HEK293 (cell line): Measurements from ENCODE around the gene NME5.

Experiments
- CTCF ChIA-PET: fragments of 350-600 bp; formaldehyde crosslinking; extraction: SDS; loops from one replicate; lab custom pipeline; 2021; ENCODE audit warnings: antibody characterized with exemption; lab: Yijun Ruan, JAX
- POLR2A ChIA-PET: fragments of 300-600 bp; formaldehyde crosslinking; extraction: SDS; loops from one replicate; lab custom pipeline; 2020; ENCODE audit warnings: antibody characterized with exemption, inconsistent platforms; lab: Yijun Ruan, JAX
- H3K27ac ChIP-seq: fragments of 200-500 bp; sonication (Bioruptor generic); 2 replicates; pipeline ENCODE4 v1.5.1; 2014; ENCODE audit warnings: low read depth, low read length, control low read depth, inconsistent platforms; ENCODE audit errors: extremely low read depth
- H3K36me3 ChIP-seq, 2 experiments: fragments of 200-500 bp in 1 of 2; sonication (Bioruptor generic) in 1 of 2; 1 replicate in 1 of 2; 2 replicates in 1 of 2; pipeline ENCODE4 v1.5.1; 2014 to 2017; ENCODE audit warnings: inconsistent platforms in 2 of 2, low read length in 2 of 2; ENCODE audit not compliant: control insufficient read depth in 2 of 2, insufficient read depth in 1 of 2
- H3K4me1 ChIP-seq: fragments of 200-500 bp; sonication (Bioruptor generic); 2 replicates; pipeline ENCODE4 v1.5.1; 2014; ENCODE audit warnings: mild to moderate bottlenecking, low read length, inconsistent platforms; ENCODE audit not compliant: control insufficient read depth, insufficient read depth
- H3K4me3 ChIP-seq: 2 replicates; pipeline ENCODE4 v1.5.1; 2011; ENCODE audit warnings: low read depth, mild to moderate bottlenecking, control low read depth, low read length, moderate library complexity
- H3K9me3 ChIP-seq: fragments of 200-500 bp; sonication (Bioruptor generic); 2 replicates; pipeline ENCODE4 v1.5.1; 2014; ENCODE audit warnings: low read depth, low read length, inconsistent platforms; ENCODE audit not compliant: control insufficient read depth, insufficient read depth
- GLI2 ChIP-seq: fragments of 450-650 bp; formaldehyde crosslinking; IDR thresholded peaks from 2 replicates; pipeline ENCODE4; 2017; ENCODE audit warnings: missing biosample characterization, missing genetic modification characterization, low read depth, borderline replicate concordance
- HOXD13 ChIP-seq: sonication (generic); formaldehyde crosslinking; IDR thresholded peaks from 2 replicates; pipeline ENCODE4 v1.8.0; 2022; ENCODE audit warnings: missing genetic modification reagents, borderline replicate concordance
- IKZF3 ChIP-seq: fragments of 450-650 bp; IDR thresholded peaks from 2 replicates; pipeline ENCODE4 v1.5.0; 2018; ENCODE audit warnings: missing biosample characterization, mild to moderate bottlenecking, missing genetic modification characterization, moderate library complexity
- KLF9 ChIP-seq: fragments of 450-650 bp; formaldehyde crosslinking; IDR thresholded peaks from 2 replicates; pipeline ENCODE4 v1.5.1; 2016; ENCODE audit warnings: missing biosample characterization, missing genetic modification characterization, low read depth
- PRDM1 ChIP-seq: fragments of 450-650 bp; formaldehyde crosslinking; IDR thresholded peaks from 2 replicates; pipeline ENCODE4; 2016; ENCODE audit warnings: missing biosample characterization, missing genetic modification characterization
- WT1 ChIP-seq: fragments of 450-650 bp; formaldehyde crosslinking; IDR thresholded peaks from 2 replicates; pipeline ENCODE4 v1.5.1; 2016; ENCODE audit warnings: missing biosample characterization, missing genetic modification characterization
- ZNF10 ChIP-seq: fragments of 450-650 bp; formaldehyde crosslinking; IDR thresholded peaks from 2 replicates; pipeline ENCODE4 v1.5.1; 2017; ENCODE audit warnings: missing biosample characterization, missing genetic modification characterization
- ZNF24 ChIP-seq: fragments of 450-650 bp; formaldehyde crosslinking; IDR thresholded peaks from 2 replicates; pipeline ENCODE4 v1.5.1; 2016; ENCODE audit warnings: missing biosample characterization, missing genetic modification characterization
- ZNF302 ChIP-seq: fragments of 450-650 bp; formaldehyde crosslinking; IDR thresholded peaks from 2 replicates; pipeline ENCODE4 v1.5.1; 2016; ENCODE audit warnings: missing biosample characterization, missing genetic modification characterization, low read depth
- ZNF324 ChIP-seq: fragments of 450-650 bp; formaldehyde crosslinking; IDR thresholded peaks from 2 replicates; pipeline ENCODE4 v1.5.1; 2016; ENCODE audit warnings: missing biosample characterization, missing genetic modification characterization
- ZNF335 ChIP-seq: fragments of 450-650 bp; formaldehyde crosslinking; conservative IDR thresholded peaks from 2 replicates; pipeline ENCODE4 v1.5.1; 2016; ENCODE audit warnings: missing biosample characterization, missing genetic modification characterization
- ZNF350 ChIP-seq: fragments of 450-650 bp; formaldehyde crosslinking; IDR thresholded peaks from 2 replicates; pipeline ENCODE4 v1.5.0; 2017; ENCODE audit warnings: missing biosample characterization, mild to moderate bottlenecking, missing genetic modification characterization
- ZNF391 ChIP-seq: fragments of 450-650 bp; formaldehyde crosslinking; IDR thresholded peaks from 2 replicates; pipeline ENCODE4 v1.5.1; 2016; ENCODE audit warnings: low read depth, missing biosample characterization, missing genetic modification characterization, borderline replicate concordance
- ZNF530 ChIP-seq: fragments of 450-650 bp; formaldehyde crosslinking; IDR thresholded peaks from 2 replicates; pipeline ENCODE4 v1.5.1; 2016; ENCODE audit warnings: low read depth, missing biosample characterization, missing genetic modification characterization
- ZNF555 ChIP-seq: fragments of 450-650 bp; formaldehyde crosslinking; conservative IDR thresholded peaks from 2 replicates; pipeline ENCODE4 v1.5.1; 2017; ENCODE audit warnings: missing biosample characterization, mild to moderate bottlenecking, missing genetic modification characterization, inconsistent platforms
- ZNF621 ChIP-seq: fragments of 450-650 bp; formaldehyde crosslinking; IDR thresholded peaks from 2 replicates; pipeline ENCODE4 v1.5.1; 2017; ENCODE audit warnings: missing biosample characterization, missing genetic modification characterization
- ZNF768 ChIP-seq: fragments of 450-650 bp; formaldehyde crosslinking; IDR thresholded peaks from 2 replicates; pipeline ENCODE4 v1.5.1; 2018; ENCODE audit warnings: missing biosample characterization, mild to moderate bottlenecking, missing genetic modification characterization
- ZNF777 ChIP-seq: fragments of 450-650 bp; formaldehyde crosslinking; IDR thresholded peaks from 2 replicates; pipeline ENCODE4 v1.5.1; 2017; ENCODE audit warnings: missing biosample characterization, missing genetic modification characterization, borderline replicate concordance
- TF ChIP-seq, protein P1 (sequence below): fragments of 450-650 bp; formaldehyde crosslinking; IDR thresholded peaks from 2 replicates; pipeline ENCODE4 v1.5.1; 2016; ENCODE audit warnings: missing biosample characterization, missing genetic modification characterization, borderline replicate concordance
- TF ChIP-seq, protein P2 (sequence below): fragments of 450-650 bp; formaldehyde crosslinking; IDR thresholded peaks from 2 replicates; pipeline ENCODE4 v1.5.1; 2017; ENCODE audit warnings: missing biosample characterization, missing genetic modification characterization
- TF ChIP-seq, protein P3 (sequence below): fragments of 450-650 bp; formaldehyde crosslinking; IDR thresholded peaks from 2 replicates; pipeline ENCODE4 v1.5.1; 2017; ENCODE audit warnings: missing biosample characterization, missing genetic modification characterization

NME5 gene

DNA sequence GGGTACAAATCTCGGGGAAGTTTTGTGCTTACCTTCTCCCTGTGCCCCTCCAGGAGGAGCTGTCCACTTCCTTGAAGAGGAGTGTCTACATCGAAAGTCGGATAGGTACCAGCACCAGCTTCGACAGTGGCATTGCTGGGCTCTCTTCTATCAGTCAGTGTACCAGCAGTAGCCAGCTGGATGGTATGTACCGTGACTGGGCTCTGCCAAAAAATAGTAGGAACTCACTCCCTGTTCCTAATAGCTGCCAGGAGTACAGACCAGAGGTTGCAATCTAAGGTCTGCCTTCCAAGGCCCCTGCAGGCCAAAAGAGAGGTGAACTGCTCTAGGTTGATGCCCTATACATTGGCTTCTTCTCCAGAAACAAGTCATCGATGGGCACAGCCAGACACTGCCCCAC is 43.6 kb upstream of the NME5 start (continued):
- no peak for TF ChIP-seq ZNF350 (tag by site-specific recombination)
- TF ChIP-seq, protein P1, sequence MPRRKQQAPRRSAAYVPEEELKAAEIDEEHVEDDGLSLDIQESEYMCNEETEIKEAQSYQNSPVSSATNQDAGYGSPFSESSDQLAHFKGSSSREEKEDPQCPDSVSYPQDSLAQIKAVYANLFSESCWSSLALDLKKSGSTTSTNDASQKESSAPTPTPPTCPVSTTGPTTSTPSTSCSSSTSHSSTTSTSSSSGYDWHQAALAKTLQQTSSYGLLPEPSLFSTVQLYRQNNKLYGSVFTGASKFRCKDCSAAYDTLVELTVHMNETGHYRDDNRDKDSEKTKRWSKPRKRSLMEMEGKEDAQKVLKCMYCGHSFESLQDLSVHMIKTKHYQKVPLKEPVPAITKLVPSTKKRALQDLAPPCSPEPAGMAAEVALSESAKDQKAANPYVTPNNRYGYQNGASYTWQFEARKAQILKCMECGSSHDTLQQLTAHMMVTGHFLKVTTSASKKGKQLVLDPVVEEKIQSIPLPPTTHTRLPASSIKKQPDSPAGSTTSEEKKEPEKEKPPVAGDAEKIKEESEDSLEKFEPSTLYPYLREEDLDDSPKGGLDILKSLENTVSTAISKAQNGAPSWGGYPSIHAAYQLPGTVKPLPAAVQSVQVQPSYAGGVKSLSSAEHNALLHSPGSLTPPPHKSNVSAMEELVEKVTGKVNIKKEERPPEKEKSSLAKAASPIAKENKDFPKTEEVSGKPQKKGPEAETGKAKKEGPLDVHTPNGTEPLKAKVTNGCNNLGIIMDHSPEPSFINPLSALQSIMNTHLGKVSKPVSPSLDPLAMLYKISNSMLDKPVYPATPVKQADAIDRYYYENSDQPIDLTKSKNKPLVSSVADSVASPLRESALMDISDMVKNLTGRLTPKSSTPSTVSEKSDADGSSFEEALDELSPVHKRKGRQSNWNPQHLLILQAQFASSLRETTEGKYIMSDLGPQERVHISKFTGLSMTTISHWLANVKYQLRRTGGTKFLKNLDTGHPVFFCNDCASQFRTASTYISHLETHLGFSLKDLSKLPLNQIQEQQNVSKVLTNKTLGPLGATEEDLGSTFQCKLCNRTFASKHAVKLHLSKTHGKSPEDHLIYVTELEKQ (tag by site-specific recombination): no peak
- TF ChIP-seq ZNF10 (tag by site-specific recombination): no peak
- TF ChIP-seq ZNF555 (tag by site-specific recombination): no peak
- TF ChIP-seq, all 188 proteins: peak for 0

DNA sequence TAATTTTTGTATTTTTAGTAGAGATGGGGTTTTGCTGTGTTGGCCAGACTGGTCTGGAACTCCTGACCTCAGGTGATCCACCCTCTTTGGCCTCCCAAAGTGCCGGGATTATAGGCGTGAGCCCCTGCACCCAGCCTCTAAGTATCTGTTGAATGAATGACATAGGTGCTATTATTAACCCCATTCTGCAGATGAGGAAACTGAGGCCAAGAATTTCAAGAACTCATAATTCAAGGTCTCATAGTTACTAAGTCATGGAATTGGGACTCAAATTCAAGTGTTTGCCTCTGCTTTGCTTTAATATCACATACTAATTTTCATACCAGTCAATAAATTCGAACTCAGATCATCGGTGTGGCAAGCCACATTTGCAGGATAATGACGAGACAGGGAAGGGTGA is 41.6 kb upstream of the NME5 start:
- ChIA-PET POLR2A (interaction anchor here (1.0 kb wide), 1 partner anchor 172 kb away, joined by 3 read pairs; no protein-coding TSS in a partner anchor), CTCF (interaction anchor here (0.5 to 4.1 kb wide), 14 partner anchors 8 to 323 kb away, joined by 3 to 19 read pairs (median 4); partner anchors contain the start of gene CDC23)
- Histone ChIP-seq H3K36me3 (peaks cover 35 to 64% of the 10 kb centered on the region in 2 experiments), H3K9me3 (no peaks in the 10 kb centered on the region), H3K4me1 (0 out of 2 replicates have a peak, but pooled peaks cover 3% of the 10 kb centered on the region), H3K4me3 (no peak overlapping the region), H3K27ac (no peak overlapping the region)
- no peak for TF ChIP-seq ZNF391 (tag by site-specific recombination)
- no peak for TF ChIP-seq HOXD13 (CRISPR knock-in tag)
- no peak for TF ChIP-seq ZNF530 (tag by site-specific recombination)
- TF ChIP-seq, protein P2, sequence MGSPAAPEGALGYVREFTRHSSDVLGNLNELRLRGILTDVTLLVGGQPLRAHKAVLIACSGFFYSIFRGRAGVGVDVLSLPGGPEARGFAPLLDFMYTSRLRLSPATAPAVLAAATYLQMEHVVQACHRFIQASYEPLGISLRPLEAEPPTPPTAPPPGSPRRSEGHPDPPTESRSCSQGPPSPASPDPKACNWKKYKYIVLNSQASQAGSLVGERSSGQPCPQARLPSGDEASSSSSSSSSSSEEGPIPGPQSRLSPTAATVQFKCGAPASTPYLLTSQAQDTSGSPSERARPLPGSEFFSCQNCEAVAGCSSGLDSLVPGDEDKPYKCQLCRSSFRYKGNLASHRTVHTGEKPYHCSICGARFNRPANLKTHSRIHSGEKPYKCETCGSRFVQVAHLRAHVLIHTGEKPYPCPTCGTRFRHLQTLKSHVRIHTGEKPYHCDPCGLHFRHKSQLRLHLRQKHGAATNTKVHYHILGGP (tag by site-specific recombination): no peak
- no peak for TF ChIP-seq ZNF302
- no peak for TF ChIP-seq GLI2
- no peak for TF ChIP-seq ZNF777
- TF ChIP-seq PRDM1: no peak
- no peak for TF ChIP-seq ZNF324 (tag by site-specific recombination)
- TF ChIP-seq ZNF335 (tag by site-specific recombination): no peak
- TF ChIP-seq, protein P3, sequence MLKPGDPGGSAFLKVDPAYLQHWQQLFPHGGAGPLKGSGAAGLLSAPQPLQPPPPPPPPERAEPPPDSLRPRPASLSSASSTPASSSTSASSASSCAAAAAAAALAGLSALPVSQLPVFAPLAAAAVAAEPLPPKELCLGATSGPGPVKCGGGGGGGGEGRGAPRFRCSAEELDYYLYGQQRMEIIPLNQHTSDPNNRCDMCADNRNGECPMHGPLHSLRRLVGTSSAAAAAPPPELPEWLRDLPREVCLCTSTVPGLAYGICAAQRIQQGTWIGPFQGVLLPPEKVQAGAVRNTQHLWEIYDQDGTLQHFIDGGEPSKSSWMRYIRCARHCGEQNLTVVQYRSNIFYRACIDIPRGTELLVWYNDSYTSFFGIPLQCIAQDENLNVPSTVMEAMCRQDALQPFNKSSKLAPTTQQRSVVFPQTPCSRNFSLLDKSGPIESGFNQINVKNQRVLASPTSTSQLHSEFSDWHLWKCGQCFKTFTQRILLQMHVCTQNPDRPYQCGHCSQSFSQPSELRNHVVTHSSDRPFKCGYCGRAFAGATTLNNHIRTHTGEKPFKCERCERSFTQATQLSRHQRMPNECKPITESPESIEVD (tag by site-specific recombination): no peak
- TF ChIP-seq, protein P1 (tag by site-specific recombination): no peak
- no peak for TF ChIP-seq WT1 (tag by site-specific recombination)
- TF ChIP-seq ZNF768 (tag by site-specific recombination): no peak
- no peak for TF ChIP-seq KLF9 (tag by site-specific recombination)
- no peak for TF ChIP-seq IKZF3 (tag by site-specific recombination)
- no peak for TF ChIP-seq ZNF24
- TF ChIP-seq ZNF621 (tag by site-specific recombination): no peak
